Parietal lobe (tissue), 2 donors: ENCODE data around the gene SEC16B. TPM values are rescaled to one million over a fixed set of nuclear protein-coding genes. Genes with fewer than 3 reads are reported as not detected.

Source experiments
- small RNA-seq: library from RNA; depleted of rRNA; stranded (forward); fragments of <200 nt; gene quantifications from one replicate; pipeline ENCODE3, GENCODE V24; 2014; ENCODE audit warnings: low replicate concordance
- total RNA-seq: library from RNA; depleted of rRNA; stranded (reverse); fragments of >200 nt; gene quantifications from one replicate; pipeline ENCODE4 v1.2.3, GENCODE V29; 2014

SEC16B gene, protein sequence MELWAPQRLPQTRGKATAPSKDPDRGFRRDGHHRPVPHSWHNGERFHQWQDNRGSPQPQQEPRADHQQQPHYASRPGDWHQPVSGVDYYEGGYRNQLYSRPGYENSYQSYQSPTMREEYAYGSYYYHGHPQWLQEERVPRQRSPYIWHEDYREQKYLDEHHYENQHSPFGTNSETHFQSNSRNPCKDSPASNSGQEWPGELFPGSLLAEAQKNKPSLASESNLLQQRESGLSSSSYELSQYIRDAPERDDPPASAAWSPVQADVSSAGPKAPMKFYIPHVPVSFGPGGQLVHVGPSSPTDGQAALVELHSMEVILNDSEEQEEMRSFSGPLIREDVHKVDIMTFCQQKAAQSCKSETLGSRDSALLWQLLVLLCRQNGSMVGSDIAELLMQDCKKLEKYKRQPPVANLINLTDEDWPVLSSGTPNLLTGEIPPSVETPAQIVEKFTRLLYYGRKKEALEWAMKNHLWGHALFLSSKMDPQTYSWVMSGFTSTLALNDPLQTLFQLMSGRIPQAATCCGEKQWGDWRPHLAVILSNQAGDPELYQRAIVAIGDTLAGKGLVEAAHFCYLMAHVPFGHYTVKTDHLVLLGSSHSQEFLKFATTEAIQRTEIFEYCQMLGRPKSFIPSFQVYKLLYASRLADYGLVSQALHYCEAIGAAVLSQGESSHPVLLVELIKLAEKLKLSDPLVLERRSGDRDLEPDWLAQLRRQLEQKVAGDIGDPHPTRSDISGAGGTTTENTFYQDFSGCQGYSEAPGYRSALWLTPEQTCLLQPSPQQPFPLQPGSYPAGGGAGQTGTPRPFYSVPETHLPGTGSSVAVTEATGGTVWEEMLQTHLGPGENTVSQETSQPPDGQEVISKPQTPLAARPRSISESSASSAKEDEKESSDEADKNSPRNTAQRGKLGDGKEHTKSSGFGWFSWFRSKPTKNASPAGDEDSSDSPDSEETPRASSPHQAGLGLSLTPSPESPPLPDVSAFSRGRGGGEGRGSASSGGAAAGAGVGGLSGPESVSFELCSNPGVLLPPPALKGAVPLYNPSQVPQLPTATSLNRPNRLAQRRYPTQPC
- total RNA-seq: 1.3 TPM

DNA sequence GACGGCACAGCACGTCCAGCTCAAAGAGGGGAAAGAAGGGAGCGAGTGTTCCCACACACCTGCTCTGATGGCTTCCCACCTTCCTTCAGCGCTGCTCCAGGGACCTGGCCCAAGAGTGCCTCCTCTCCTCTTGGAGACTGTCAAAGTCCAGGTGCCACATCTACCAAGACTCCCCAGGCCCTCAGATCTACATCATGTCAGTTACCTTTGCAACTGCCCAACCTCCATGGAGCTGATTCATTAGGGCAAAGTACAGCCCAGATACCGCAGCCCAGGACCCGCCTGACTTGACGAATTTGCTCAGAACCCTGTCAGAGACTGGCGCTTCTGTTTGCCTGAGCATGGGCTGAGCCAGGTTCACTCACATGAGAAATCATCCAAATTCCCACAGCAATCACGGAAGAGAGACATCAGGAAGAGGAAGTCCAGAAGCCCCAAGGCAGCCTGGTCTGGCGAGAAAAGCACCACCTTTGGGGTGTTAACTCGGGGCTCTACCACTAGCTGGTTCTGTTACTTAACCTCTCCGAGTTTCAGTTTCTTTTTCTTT, at the start of gene SEC16B:
SEC16B (minus strand) TSS at position 234 of the 547 bp plus-strand sequence. CDS start 2,077 bp downstream, outside the sequence.

Small RNAs within 50 kb of the gene (small RNA-seq; reads per million reads assigned to genes)
- not detected for gene AL359075.1

Other genes starting within 250 kb of the SEC16B start
- 67.3 TPM for gene RASAL2, start 124.0 kb upstream of the SEC16B start, total RNA-seq